Spinal cord (tissue), 10 donors: ENCODE measurements around the gene RTL9. TPM values are rescaled to one million over a fixed set of nuclear protein-coding genes. Genes with fewer than 3 reads are reported as not detected.

ENCODE experiments used
- DNase-seq, 6 donors: peaks; one replicate each; pipeline versions ENCODE4 v3.0.0 to v3.0.0-alpha.2; 2013 to 2015; ENCODE audit warnings: low spot score in 6 of 6, low read depth in 4 of 6
- H3K27ac ChIP-seq: one replicate; pipeline ENCODE4 v1.5.1; 2013; ENCODE audit warnings: low read depth, low read length, control low read depth
- H3K27me3 ChIP-seq: one replicate; pipeline ENCODE4 v1.6.1; 2013; ENCODE audit warnings: low read length; ENCODE audit not compliant: control insufficient read depth, insufficient read depth
- H3K36me3 ChIP-seq: one replicate; pipeline ENCODE4 v1.6.1; 2013; ENCODE audit warnings: low read length; ENCODE audit not compliant: control insufficient read depth, insufficient read depth
- H3K4me1 ChIP-seq: one replicate; pipeline ENCODE4 v1.6.1; 2013; ENCODE audit warnings: low read length; ENCODE audit not compliant: control insufficient read depth, insufficient read depth
- H3K4me3 ChIP-seq: one replicate; pipeline ENCODE4 v1.5.1; 2013; ENCODE audit warnings: low read depth, low read length, control low read depth
- H3K9me3 ChIP-seq: one replicate; pipeline ENCODE4 v1.6.1; 2013; ENCODE audit warnings: low read length; ENCODE audit not compliant: control insufficient read depth, insufficient read depth
- WGBS: methylation state at CpG from one replicate; pipeline ENCODE4 v1.1.5; 2013; ENCODE audit warnings: missing lambda C conversion rate; ENCODE audit not compliant: insufficient coverage; 5-methylcytosine and 5-hydroxymethylcytosine counted together
- long read RNA-seq, 4 donors: transcript quantifications; one replicate each; lab custom pipeline, GENCODE V29; 2026
- polyA plus RNA-seq, 2 donors: library from polyadenylated mRNA; unstranded; fragments of 120-200 nt; gene quantifications; one replicate each; pipeline ENCODE4 v1.2.1, GENCODE V29; 2013; ENCODE audit not compliant: insufficient read length in 2 of 2
- total RNA-seq, 2 donors: library from RNA; depleted of rRNA in 1 of 2; stranded (reverse); fragments of 120-200 nt in 1 of 2; fragments of >200 nt in 1 of 2; gene quantifications; one replicate each; pipeline versions ENCODE4 v1.2.3 to v1.2.4, GENCODE V29; 2013 to 2014
- donor health status: healthy.

Gene RTL9
- total RNA-seq = 1 to 10 TPM in 1 of 2 donors, under 1 TPM in 1; 0.99 to 1.2 TPM
- polyA plus RNA-seq = 1 to 10 TPM; 2.5 TPM
- long read RNA-seq, donor 1 = 0 reads
- long read RNA-seq, donor 2, full-length matches to known transcripts = 1 of 1 reads
- long read RNA-seq, donor 2, partial matches to known transcripts = 0 of 1 reads
- long read RNA-seq, donor 2, other reads (novel, unspliced or antisense) = 0 of 1 reads
- long read RNA-seq, donor 3 = 0 reads
- long read RNA-seq, donor 4 = 0 reads

GRCh38 chrX:110358548-110358947 is at the start of gene RTL9:
Gene RTL9 (plus strand): TSS chrX:110358848. CDS start chrX:110450618, 91,770 bp downstream.
- Histone ChIP-seq H3K4me3 (no peak within 1 kb of the TSS), H3K27ac (no peak within 1 kb of the TSS), H3K27me3 (peaks cover 4% of the 10 kb centered on the region), H3K9me3 (no peaks in the 10 kb centered on the region), H3K4me1 (no peaks in the 10 kb centered on the region), H3K36me3 (no peaks in the 10 kb centered on the region)
- WGBS = no CpG with 5 or more reads among the region's 2 CpGs
- DNase-seq = no peak

- Histone ChIP-seq H3K27ac (no peak overlapping the region), H3K4me3 (no peak overlapping the region), H3K9me3 (no peaks in the 10 kb centered on the region), H3K27me3 (peaks cover 5% of the 10 kb centered on the region), H3K4me1 (no peaks in the 10 kb centered on the region), H3K36me3 (no peaks in the 10 kb centered on the region)
- peak in 1 of 6 donors; percentile 15 for DNase-seq
- no CpG with 5 or more reads among the region's 1 CpG for WGBS
These were observed 48.5 kb upstream of the RTL9 start for GRCh38 chrX:110310000-110310790.

GRCh38 chrX:110310896-110311295 is 47.8 kb upstream of the RTL9 start:
- Histone ChIP-seq H3K4me1 (no peaks in the 10 kb centered on the region), H3K36me3 (no peaks in the 10 kb centered on the region), H3K27ac (no peak overlapping the region), H3K4me3 (no peak overlapping the region), H3K27me3 (peaks cover 5% of the 10 kb centered on the region), H3K9me3 (no peaks in the 10 kb centered on the region)
- WGBS = no CpG with 5 or more reads among the region's 1 CpG
- no peak for DNase-seq

GRCh38 chrX:110311437-110312230 is 47.0 kb upstream of the RTL9 start:
- Histone ChIP-seq H3K27me3 (peaks cover 6% of the 10 kb centered on the region), H3K4me3 (no peak overlapping the region), H3K9me3 (no peaks in the 10 kb centered on the region), H3K36me3 (no peaks in the 10 kb centered on the region), H3K27ac (no peak overlapping the region), H3K4me1 (no peaks in the 10 kb centered on the region)
- peak in 1 of 6 donors; percentile 22 for DNase-seq
- no CpG with 5 or more reads among the region's 1 CpG for WGBS

- no peak overlapping the region for H3K27ac ChIP-seq
- no peak overlapping the region for H3K4me3 ChIP-seq
- H3K36me3 ChIP-seq = no peaks in the 10 kb centered on the region
- H3K4me1 ChIP-seq = no peaks in the 10 kb centered on the region
- WGBS = no CpG with 5 or more reads among the region's 1 CpG
- DNase-seq = peak in 1 of 6 donors; percentile 28
- peaks cover 16% of the 10 kb centered on the region for H3K27me3 ChIP-seq
- no peaks in the 10 kb centered on the region for H3K9me3 ChIP-seq
These were observed 43.1 kb upstream of the RTL9 start for GRCh38 chrX:110315551-110315950.

- Histone ChIP-seq H3K27me3 (peaks cover 19% of the 10 kb centered on the region), H3K36me3 (no peaks in the 10 kb centered on the region), H3K27ac (no peak overlapping the region), H3K4me1 (no peaks in the 10 kb centered on the region), H3K4me3 (peak overlapping the region; percentile 80), H3K9me3 (no peaks in the 10 kb centered on the region)
- 8% methylated on average over 5 of the region's 12 CpGs for WGBS
- DNase-seq = peak in 1 of 6 donors; percentile 33
These were observed 42.1 kb upstream of the RTL9 start for GRCh38 chrX:110316351-110317060.

GRCh38 chrX:110317061-110317819 is 41.4 kb upstream of the RTL9 start:
- H3K27ac ChIP-seq = peak overlapping the region; percentile 77
- WGBS = 31% methylated on average over 39 of the region's 40 CpGs
- H3K4me1 ChIP-seq = no peaks in the 10 kb centered on the region
- H3K36me3 ChIP-seq = no peaks in the 10 kb centered on the region
- no peaks in the 10 kb centered on the region for H3K9me3 ChIP-seq
- H3K27me3 ChIP-seq = peaks cover 19% of the 10 kb centered on the region
- H3K4me3 ChIP-seq = peak overlapping the region; percentile 80
- peak in 2 of 6 donors; percentile 18 to 38 for DNase-seq

GRCh38 chrX:110317820-110318663 is 40.6 kb upstream of the RTL9 start, which contains the start of gene AMMECR1:
Gene AMMECR1 (minus strand): TSS chrX:110318085. CDS start chrX:110318071, 14 bp downstream.
- Histone ChIP-seq H3K36me3 (no peaks in the 10 kb centered on the region), H3K27me3 (peaks cover 19% of the 10 kb centered on the region), H3K27ac (peak within 1 kb of the TSS; percentile 77), H3K9me3 (no peaks in the 10 kb centered on the region), H3K4me3 (peak within 1 kb of the TSS; percentile 80), H3K4me1 (no peaks in the 10 kb centered on the region)
- peak; percentile 38 to 93 (median 63) for DNase-seq
- 19% methylated on average over 65 of the region's 78 CpGs for WGBS
